Osteoblast (primary cell): ENCODE results near the gene HAPLN2. TPM values are rescaled to one million over a fixed set of nuclear protein-coding genes. Genes with fewer than 3 reads are reported as not detected.
"Not testable (repeated sequence)": the region's sequence is repeated elsewhere in the genome, so short reads cannot be mapped to it uniquely, and the experiment has no call there.

Experiments
- DNase-seq: peaks from one replicate; pipeline ENCODE4 v3.0.0; 2011; ENCODE audit warnings: low spot score, mixed read lengths; ENCODE audit not compliant: insufficient read length; ENCODE audit errors: missing footprints
- H2AFZ ChIP-seq: 2 replicates; pipeline ENCODE4 v1.6.0; 2011; ENCODE audit warnings: mild to moderate bottlenecking, low read length
- H3K27ac ChIP-seq: 2 replicates; pipeline ENCODE4 v1.5.1; 2011; ENCODE audit warnings: mild to moderate bottlenecking, low read depth, low read length, moderate library complexity
- H3K27me3 ChIP-seq: 2 replicates; pipeline ENCODE4 v1.6.0; 2012; ENCODE audit warnings: mild to moderate bottlenecking, control low read depth, inconsistent platforms, low read length, moderate library complexity; ENCODE audit not compliant: insufficient read depth
- H3K36me3 ChIP-seq: 2 replicates; pipeline ENCODE4 v1.5.1; 2011; ENCODE audit warnings: mild to moderate bottlenecking, low read length, control low read depth, moderate library complexity; ENCODE audit not compliant: insufficient read depth
- H3K4me1 ChIP-seq: 2 replicates; pipeline ENCODE4 v1.5.1; 2011; ENCODE audit warnings: mild to moderate bottlenecking, low read length, control low read depth, moderate library complexity; ENCODE audit not compliant: insufficient read depth
- H3K4me2 ChIP-seq: 2 replicates; pipeline ENCODE4 v1.6.0; 2011; ENCODE audit warnings: mild to moderate bottlenecking, low read length; ENCODE audit not compliant: insufficient read depth
- H3K4me3 ChIP-seq: fragments of 200-600 bp; sonication (generic); 3 replicates; pipeline ENCODE4 v1.5.1; 2012; ENCODE audit warnings: mild to moderate bottlenecking, low read length, inconsistent platforms; ENCODE audit not compliant: insufficient read depth
- H3K79me2 ChIP-seq: 2 replicates; pipeline ENCODE4 v1.6.0; 2012; ENCODE audit warnings: mild to moderate bottlenecking, low read length, control low read depth, inconsistent platforms; ENCODE audit not compliant: insufficient read depth
- H3K9me3 ChIP-seq: 2 replicates; pipeline ENCODE4 v1.5.1; 2011; ENCODE audit warnings: low read depth, low read length, control low read depth
- H4K20me1 ChIP-seq: 2 replicates; pipeline ENCODE4 v1.6.0; 2012; ENCODE audit warnings: mild to moderate bottlenecking, low read length, control low read depth; ENCODE audit not compliant: insufficient read depth
- total RNA-seq: library from RNA; depleted of rRNA; stranded (reverse); fragments of >200 nt; gene quantifications from 2 replicates; pipeline ENCODE4 v1.2.3, GENCODE V29; 2012
- TF ChIP-seq, protein P1 (sequence below): IDR thresholded peaks from 2 replicates; pipeline ENCODE4 v1.5.1; 2011; ENCODE audit warnings: mild to moderate bottlenecking, low read depth, low read length, moderate library complexity; ENCODE audit errors: extremely low read depth

Gene HAPLN2
- total RNA-seq, 1 donor = not detected

DNA sequence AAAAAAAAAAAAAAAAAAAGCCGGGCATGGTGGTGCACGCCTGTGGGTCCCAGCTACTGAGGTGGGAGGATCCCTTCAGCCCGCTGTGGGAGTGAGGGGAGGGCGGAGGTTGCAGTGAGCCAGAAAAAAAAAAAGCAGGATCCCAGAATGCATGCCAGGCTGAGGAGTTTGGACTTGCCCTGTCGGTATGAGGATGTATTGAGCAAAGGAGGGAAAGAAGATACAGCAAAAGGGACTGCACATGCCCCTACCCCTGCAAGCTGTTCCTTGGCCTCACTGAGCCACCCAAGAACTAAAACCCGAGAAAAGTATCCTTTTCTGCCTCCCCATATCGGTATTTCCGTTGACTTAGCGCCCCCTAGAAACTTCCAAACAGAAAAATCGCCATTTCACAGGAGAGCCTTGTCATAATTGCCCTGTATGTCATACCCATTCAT is 16.6 kb upstream of the HAPLN2 start:
- Histone ChIP-seq H4K20me1 (peaks cover 3% of the 10 kb centered on the region), H3K79me2 (peaks cover 27% of the 10 kb centered on the region), H3K9me3 (no peaks in the 10 kb centered on the region), H3K4me1 (peaks cover 14% of the 10 kb centered on the region), H3K4me3 (no peak overlapping the region), H3K4me2 (peak overlapping the region; percentile 34), H3K27me3 (no peaks in the 10 kb centered on the region), H3K36me3 (peaks cover 15% of the 10 kb centered on the region), H2AFZ (peak overlapping the region; percentile 68), H3K27ac (no peak overlapping the region)
- DNase-seq = no peak
- TF ChIP-seq, protein P1, sequence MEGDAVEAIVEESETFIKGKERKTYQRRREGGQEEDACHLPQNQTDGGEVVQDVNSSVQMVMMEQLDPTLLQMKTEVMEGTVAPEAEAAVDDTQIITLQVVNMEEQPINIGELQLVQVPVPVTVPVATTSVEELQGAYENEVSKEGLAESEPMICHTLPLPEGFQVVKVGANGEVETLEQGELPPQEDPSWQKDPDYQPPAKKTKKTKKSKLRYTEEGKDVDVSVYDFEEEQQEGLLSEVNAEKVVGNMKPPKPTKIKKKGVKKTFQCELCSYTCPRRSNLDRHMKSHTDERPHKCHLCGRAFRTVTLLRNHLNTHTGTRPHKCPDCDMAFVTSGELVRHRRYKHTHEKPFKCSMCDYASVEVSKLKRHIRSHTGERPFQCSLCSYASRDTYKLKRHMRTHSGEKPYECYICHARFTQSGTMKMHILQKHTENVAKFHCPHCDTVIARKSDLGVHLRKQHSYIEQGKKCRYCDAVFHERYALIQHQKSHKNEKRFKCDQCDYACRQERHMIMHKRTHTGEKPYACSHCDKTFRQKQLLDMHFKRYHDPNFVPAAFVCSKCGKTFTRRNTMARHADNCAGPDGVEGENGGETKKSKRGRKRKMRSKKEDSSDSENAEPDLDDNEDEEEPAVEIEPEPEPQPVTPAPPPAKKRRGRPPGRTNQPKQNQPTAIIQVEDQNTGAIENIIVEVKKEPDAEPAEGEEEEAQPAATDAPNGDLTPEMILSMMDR = peak; percentile 45

DNA sequence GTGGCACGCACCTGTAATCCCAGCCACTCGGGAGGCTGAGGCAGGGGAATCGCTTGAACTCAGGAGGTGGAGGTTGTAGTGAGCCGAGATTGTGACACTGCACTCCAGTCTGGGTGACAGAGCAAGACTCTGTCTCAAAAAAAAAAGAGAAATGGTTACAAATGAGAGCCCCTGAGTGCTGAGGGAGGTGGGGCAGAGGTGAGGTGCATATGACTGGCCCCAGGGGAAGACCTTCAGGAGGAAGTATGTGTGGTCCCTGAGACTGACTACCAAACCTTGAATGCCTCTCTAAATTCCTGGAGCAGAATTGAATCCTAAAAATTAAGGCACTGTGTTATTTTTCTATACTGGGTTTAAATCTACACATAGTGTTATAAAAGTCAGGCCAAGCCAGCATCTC is 11.9 kb upstream of the HAPLN2 start:
- peaks cover 14% of the 10 kb centered on the region for H3K27me3 ChIP-seq
- not testable (repeated sequence) for H3K4me3 ChIP-seq, H3K9me3 ChIP-seq

DNA sequence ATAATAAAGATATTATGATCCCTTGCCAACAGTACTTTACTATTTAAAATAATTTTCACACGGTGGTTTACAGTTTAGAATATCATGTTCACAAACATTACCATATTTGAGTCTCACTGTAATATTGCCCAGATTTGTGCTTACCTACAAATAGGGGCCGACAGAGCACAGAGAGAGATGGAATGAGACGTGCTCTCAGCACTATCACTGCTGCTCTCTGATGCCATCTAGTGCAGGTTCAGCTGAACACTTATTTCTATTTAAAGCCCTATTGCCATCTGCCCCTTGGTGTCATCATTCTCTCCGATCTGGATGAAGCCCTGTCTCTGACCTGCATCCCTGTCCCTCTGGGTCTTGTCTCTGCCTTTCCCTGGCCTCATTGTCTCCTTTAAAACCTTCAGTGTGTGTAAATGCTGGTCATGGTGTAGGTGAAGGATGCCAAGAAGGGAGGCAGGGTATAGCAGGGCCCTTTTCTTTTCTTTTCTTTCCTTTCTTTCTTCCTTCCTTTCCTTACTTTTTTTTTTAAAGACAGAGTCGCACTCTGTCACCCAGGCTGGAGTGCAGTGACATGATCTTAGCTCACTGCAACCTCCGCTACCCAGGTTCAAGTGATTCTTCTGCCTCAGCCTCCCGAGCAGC is 11.1 kb upstream of the HAPLN2 start:
- TF ChIP-seq, protein P1 = peak; percentile 86
- Histone ChIP-seq H3K4me2 (peak overlapping the region; percentile 4), H2AFZ (no peak overlapping the region), H3K27me3 (peaks cover 15% of the 10 kb centered on the region), H4K20me1 (no peaks in the 10 kb centered on the region), H3K79me2 (no peaks in the 10 kb centered on the region), H3K4me3 (no peak overlapping the region), H3K36me3 (no peaks in the 10 kb centered on the region), H3K27ac (no peak overlapping the region), H3K9me3 (no peaks in the 10 kb centered on the region), H3K4me1 (no peaks in the 10 kb centered on the region)
- DNase-seq = peak; percentile 88

More for the DNA sequence above, 11.9 kb upstream of the HAPLN2 start:
- not testable (repeated sequence) for H4K20me1 ChIP-seq, H3K4me2 ChIP-seq, H3K27ac ChIP-seq, H3K79me2 ChIP-seq, H2AFZ ChIP-seq, DNase-seq, H3K4me1 ChIP-seq, H3K36me3 ChIP-seq

DNA sequence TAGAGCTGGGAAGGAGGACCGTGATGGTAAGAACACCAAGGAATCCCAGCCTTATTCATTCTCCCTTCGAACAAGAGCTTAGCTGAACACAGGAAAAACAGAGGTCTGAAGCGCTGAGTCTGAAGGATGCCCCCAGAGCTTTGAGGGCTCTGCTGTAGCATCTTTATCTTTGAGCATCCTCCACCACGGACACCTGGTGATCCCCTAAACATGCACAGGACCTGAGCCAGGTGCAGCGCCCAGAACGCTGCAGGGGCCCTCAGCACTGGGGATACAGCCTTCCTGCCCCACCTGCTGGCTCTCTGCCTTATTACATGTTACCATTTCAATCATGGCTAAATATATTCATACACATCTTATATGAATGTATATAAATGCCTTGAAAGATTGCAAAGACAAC is 10.2 kb upstream of the HAPLN2 start:
- Histone ChIP-seq H3K36me3 (no peaks in the 10 kb centered on the region), H3K4me2 (no peak overlapping the region), H4K20me1 (no peaks in the 10 kb centered on the region), H3K79me2 (no peaks in the 10 kb centered on the region), H2AFZ (no peak overlapping the region), H3K4me1 (no peaks in the 10 kb centered on the region), H3K9me3 (no peaks in the 10 kb centered on the region), H3K4me3 (no peak overlapping the region), H3K27me3 (peaks cover 18% of the 10 kb centered on the region), H3K27ac (no peak overlapping the region)
- TF ChIP-seq, protein P1 = peak; percentile 52
- DNase-seq = no peak

DNA sequence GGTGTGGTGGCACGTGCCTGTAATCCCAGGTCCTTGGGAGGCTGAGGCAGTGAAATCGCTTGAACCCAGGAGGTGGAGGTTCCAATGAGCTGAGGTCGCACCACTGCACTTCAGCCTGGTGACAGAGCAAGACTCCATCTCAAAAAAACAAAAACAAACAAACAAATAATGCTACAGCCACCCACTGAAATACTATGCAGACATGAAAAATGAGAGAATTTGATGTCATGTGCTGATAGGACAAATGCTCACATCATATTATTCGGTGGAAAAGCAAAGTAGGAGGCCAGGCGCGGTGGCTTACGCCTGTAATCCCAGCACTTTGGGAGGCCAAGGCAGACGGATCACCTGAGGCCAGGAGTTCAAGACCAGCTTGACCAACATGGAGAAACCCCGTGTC is 9.1 kb upstream of the HAPLN2 start:
- H3K4me3 ChIP-seq, H3K27ac ChIP-seq, H3K36me3 ChIP-seq, DNase-seq, H2AFZ ChIP-seq, H3K9me3 ChIP-seq, H4K20me1 ChIP-seq, H3K79me2 ChIP-seq, H3K4me1 ChIP-seq, H3K4me2 ChIP-seq: not testable (repeated sequence)
- peaks cover 23% of the 10 kb centered on the region for H3K27me3 ChIP-seq
